Inflammatory macrophage treated with lipopolysaccharide for 1 hour (primary cell): ENCODE data around the gene SLC6A8.
A peak's percentile ranks its signal among the peaks of the same experiment; 100 is the strongest.
"Not testable (repeated sequence)": the region's sequence is repeated elsewhere in the genome, so short reads cannot be mapped to it uniquely, and the experiment has no call there.

Source experiments
- DNase-seq, 2 donors: peaks; one replicate each; pipeline ENCODE4 v3.0.0-alpha.2; 2020 to 2022

Gene SLC6A8

DNA sequence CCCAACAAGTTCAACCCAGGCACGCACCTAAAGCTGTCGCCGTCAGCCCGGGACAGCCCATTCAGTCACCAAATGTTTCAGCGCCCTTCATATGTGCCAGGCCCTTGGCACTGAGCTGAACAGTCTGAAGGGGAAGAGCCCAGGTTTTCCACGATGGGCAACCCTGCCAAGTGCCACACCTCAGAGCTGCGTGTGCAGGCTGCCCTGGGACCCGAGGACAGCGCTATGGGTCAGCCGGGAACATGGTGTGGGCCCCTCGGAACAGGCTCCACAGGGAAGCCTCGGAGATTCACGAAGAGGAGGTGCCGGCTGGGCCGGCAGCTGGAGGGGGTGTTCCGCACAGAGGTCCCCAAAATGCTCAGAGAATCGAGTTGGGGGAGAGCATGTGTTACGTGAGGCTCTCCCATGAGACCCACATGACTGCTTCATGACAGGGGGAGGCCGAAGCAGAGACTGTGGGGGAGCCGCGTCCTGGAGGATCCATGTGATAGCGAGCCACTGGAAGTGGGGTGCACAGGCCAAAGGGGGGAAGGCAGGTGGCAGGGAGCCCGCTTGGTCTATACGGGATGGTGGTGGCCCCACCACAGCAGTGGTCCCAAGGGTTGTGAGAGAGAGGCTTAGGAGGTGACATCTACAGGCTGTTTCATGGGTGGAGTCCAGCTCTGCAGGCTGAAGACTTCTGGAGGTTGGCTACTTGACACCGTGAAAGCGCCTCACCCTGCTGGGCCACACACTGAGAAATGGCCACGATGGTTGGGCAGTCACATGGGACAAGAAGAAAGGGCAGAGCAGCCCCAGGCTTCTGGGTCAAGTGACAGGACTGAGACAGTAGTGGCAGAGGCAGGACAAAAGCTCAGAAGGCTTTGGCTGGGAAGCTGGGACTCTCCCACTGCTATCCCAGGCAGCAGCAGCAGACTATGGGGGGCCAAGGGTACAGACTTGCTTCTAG is 22.3 kb downstream of the SLC6A8 start:
- DNase-seq: no peak

DNA sequence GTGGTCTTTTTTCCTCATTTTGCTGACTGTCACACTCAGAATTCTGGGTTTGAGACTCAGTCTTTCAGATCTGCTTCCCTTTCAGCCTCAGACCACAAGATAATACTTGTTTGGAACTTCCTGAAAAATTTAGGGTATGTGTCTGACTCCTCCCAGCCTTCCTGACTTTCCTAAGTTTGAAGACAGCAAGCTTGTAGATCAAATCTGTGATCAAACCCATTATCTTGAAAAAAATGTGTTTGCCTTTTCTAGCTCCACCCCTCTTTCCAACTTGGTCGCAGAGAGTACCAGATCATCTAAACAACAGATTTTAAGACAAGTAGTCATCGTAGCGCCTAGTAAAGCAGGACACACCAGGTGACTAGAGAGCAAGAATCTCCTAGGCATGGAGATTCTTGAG is 26.5 kb downstream of the SLC6A8 start:
- DNase-seq: no peak

DNA sequence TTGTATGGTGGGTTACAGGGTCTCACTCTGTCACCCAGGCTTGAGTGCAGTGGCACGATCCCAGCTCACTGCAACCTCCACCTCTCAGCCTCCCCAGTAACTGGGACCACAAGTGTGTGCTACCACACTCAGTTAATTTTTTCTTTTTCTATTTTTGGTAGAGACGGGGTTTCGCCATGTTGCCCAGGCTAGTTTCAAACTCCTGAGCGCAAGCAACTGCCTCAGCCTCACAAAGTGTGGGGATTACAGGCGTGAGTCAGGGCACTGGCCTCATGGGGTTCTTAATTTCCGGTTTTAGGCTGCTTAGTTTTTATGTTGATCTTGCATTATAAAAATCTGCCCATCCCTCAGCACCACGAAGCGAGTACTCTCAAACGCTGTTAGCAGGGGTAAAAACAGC is 29.7 kb downstream of the SLC6A8 start:
- no peak for DNase-seq

DNA sequence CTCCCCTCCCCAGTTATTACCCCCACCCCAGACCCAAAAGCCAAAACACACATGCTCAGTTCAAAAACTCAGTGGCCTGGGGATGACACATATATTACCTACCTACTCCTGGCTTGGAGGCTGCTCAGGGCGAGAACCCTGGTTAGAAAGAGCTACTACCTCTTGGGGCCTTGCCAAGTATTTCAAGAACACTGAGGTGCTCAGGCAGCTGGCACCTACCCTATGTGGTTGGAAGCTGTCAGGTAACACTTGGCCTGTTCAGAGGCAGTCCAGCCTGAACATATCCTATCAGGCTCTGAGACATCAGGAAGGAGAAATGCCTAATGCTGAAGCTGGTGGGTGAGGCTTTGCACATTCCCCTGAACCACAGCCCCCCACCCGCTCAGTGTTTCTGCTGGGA is 31.5 kb downstream of the SLC6A8 start:
- no peak for DNase-seq

DNA sequence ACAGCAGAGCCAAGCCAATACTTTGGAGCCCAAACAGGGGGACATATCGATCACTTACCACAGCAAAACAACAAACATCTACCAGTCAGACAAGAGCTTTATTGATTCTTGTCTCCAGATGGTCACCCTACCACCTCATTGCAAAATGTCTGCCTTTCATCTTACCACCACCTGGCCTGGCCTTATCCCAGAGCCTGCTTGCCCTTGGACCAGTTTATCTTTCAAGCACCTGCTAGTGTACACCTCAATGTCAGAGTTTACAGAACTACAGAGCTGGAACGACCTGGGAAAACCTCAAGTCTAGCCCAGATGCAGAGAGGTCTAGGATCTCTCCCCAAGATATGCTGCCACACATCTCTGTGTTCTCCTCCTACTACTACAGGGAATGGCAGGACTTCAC is 32.0 kb downstream of the SLC6A8 start:
- DNase-seq: no peak

DNA sequence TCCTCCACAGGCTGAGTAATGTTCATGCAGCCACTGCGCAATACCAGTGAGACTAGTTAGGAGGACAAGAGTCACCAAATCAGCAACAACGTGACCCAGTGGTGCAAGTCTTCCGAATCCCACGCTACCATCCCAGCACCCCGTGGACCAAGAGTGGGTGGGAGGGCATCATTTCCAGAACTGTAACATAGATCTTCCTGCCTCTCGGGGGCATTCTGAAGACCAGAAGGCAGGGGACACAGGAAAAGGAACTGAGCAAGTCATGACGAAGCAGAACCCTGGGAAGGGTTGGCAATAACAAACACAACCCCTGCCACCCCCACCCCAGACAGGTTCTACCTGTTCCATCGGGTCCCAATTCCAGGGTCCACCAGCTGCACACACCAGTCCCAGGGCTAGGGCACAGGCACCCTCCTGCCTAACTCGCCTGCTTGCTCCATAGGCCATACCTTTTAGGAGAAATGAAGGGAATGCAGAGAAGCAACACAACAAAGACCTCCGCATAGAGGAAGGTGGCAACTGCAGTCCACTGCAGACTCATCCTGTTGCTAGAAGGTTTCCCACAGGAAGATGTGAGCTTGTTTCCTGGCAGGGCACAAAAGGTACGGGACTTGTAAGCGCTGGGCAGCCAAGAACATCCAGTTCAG is 35.1 kb downstream of the SLC6A8 start:
- peak; percentile 82 to 94 for DNase-seq

DNA sequence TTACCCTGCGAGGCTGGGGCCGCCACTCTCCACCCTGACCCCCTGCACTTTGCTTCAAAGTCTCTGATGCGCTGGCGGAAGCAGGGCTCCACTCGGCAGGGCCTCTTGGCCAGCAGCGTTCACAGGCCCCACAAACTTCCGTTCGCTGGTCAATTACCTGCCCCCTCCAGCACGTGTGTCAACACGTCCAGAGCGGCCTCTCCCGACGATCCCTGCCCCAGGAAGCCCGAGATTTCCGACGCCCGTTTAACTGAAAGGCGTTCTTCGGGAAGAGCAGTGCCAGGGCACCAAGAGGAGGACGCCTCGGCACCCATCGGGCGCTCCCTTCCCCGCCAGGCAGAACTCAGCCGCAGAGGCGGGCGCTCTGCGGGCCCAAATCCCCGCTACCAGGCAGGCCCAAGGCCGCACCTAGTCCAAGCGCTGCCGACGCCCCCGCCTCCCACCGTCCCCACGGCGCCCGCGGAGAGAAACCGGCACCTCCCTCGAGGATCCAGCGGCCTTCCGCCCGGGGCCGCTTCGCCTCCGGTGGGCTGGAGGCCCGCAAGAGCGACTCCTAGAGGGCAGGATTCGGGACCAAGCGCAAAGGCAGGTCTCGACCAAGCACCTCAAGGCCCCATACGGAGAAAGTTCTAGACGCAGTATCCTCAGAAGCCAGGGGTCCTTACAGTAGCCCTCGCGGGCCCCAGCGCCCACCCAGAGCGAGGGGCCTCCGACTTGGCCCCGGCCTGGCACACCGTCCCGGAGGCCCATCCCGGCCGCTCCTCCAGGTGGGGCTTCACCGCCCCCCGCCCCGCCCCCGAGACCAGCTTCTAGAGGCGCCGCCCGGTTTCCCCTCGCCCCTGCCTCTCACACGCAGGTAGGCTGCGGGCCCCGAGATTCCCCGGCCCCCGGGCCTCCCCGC is 35.9 kb downstream of the SLC6A8 start:
- peak in 1 of 2 donors; percentile 9 for DNase-seq

DNA sequence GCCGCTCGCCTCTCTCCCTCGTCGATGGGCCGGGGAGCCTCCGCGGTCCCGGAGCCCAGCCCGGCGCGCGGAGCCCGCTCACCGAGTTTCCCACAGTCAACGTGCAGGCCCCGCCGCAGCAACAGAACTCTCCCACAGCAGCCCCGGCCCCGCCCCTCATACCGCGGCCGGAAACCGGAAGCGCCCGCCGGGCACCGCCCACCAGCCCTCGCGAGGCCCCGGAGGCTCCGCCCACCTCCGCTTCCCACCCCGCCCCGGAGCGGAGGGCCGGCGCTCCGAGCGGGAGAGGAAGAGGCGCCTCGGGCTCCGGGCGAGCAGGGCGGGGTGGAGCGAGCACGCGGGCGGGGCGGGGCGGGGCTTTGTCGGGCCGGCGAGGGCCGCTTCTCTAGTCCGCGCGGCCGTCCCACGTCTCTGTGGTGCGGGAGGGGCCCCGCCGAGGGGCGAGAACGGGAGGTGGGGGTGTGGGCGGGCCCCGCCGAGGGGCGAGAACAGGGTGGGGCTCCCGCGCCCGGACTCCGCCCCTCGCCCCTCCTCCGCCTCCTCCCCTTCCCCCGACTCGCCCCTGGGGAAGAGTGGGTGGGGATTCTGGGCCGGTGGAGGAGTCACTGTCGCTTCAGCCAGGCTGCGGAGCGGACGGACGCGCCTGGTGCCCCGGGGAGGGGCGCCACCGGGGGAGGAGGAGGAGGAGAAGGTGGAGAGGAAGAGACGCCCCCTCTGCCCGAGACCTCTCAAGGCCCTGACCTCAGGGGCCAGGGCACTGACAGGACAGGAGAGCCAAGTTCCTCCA is 36.7 kb downstream of the SLC6A8 start, which contains the start of the genes ABCD1 and BCAP31:
ABCD1 (plus strand) TSS at position 605 of the 787 bp plus-strand sequence. CDS start 411 bp downstream, outside the sequence.
BCAP31 (minus strand) TSS at position 136 of the 787 bp plus-strand sequence. CDS start 1,143 bp downstream, outside the sequence.
- peak; percentile 86 to 89 for DNase-seq

DNA sequence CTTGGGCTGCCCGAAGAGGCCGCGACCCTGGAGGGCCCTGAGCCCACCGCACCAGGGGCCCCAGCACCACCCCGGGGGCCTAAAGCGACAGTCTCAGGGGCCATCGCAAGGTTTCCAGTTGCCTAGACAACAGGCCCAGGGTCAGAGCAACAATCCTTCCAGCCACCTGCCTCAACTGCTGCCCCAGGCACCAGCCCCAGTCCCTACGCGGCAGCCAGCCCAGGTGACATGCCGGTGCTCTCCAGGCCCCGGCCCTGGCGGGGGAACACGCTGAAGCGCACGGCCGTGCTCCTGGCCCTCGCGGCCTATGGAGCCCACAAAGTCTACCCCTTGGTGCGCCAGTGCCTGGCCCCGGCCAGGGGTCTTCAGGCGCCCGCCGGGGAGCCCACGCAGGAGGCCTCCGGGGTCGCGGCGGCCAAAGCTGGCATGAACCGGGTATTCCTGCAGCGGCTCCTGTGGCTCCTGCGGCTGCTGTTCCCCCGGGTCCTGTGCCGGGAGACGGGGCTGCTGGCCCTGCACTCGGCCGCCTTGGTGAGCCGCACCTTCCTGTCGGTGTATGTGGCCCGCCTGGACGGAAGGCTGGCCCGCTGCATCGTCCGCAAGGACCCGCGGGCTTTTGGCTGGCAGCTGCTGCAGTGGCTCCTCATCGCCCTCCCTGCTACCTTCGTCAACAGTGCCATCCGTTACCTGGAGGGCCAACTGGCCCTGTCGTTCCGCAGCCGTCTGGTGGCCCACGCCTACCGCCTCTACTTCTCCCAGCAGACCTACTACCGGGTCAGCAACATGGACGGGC is 37.5 kb downstream of the SLC6A8 start:
- DNase-seq: no peak

DNA sequence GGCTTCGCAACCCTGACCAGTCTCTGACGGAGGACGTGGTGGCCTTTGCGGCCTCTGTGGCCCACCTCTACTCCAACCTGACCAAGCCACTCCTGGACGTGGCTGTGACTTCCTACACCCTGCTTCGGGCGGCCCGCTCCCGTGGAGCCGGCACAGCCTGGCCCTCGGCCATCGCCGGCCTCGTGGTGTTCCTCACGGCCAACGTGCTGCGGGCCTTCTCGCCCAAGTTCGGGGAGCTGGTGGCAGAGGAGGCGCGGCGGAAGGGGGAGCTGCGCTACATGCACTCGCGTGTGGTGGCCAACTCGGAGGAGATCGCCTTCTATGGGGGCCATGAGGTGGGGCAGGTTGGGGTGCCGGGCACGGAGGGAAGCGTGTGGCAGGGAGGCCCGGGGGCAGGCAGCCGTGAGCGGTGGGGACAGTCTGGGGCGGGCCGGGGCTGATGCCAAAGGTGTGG is 38.1 kb downstream of the SLC6A8 start:
- no peak for DNase-seq

DNA sequence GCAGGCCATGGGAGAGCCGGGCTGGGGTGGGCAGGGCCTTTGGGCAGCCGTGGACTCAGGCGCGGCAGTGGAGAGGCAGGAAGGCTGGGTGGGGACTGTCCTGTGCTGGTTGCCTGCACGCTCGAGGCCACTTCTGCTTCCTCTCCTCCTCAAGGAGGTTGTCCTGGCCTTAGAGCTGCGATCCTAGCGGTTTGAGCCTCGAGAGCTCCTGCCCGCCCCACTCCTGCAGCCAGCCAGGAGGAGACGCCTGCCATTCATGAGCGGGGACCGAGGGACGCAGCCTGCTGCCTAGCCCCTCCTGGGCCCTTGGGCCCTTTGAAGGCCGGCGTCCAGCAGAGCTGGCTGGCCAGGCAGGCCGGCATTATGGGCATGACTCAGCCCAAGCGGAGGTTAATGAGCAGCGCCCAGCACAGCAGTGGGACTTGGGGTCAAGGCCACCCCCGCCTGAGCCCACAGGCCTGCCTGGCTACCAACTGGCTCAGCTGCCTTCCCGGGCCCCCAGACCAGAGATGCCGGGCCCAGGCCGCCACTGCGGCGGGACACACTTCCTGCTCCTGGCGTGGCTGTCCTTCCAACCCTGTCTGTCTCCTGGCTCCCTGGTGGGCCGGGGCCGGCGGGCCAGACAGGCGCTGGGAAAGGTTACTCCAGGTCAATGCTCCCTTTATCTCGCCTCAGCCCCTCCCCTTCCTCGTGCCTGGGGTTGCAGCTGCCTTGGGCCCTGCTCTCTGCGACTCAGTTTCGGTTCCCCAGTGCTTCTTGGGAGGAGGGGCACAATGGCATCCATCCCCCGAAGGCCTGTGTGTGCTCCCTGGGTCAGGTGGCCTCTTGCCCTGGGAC is 38.8 kb downstream of the SLC6A8 start:
- DNase-seq: peak; percentile 55 to 68

DNA sequence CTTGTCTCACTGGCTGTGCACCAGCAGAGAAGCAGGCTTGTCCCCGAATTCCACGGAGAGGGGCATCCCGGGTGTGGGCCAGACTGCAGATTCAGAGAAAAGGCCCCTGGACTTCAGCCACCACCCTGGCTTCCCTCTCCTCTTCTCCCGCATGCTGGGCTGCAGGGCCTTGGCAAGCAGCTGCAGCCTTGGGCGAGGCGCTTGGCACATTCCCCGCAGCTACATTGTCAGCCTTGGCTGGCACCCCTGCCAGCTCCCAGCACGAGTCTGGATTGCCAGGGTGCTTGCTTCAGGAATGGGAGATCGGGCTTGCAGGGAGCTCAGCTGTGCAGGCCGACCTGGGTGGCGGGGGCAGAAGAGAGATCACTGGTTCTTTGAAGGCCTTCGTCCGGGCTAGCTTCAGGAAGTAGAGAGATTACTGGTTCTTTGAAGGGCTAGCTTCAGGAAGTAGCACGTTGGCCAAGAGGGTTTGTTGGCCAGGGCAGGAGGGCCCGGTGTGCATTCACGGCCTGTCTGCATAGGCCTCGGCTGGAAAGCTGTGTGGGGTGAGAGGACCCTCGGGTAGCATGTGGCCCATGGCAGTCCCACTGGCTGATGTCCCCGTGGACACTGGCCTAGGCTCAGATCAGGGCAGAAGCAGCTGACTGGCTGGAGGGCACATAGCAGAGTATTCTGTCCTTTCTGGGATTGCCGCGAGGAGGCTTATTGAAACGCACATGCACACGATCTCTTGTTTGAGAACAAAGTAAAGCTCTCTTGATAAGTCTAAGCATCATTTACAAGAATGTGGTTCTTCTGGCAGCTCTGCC is 39.6 kb downstream of the SLC6A8 start:
- no peak for DNase-seq

DNA sequence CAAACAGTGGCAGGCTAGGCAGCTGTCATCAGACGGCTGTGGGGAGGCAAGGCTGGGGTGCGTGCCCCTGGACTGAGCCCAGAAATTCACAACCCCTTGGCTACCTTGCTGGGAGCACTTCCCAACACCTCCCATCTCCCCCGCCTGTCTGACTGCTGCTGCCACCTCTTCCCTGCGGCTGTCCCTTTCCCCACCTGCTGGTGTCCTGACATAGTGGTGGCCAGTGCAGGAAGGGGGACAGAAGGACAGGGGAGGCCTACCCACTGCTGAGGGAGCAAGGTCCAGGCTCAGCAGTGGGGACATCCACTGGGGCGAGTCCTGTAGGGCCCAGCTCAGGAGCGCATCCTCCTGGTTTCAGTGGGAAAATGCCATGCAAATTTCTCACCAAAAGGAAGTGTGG is 40.4 kb downstream of the SLC6A8 start:
- DNase-seq: no peak

DNA sequence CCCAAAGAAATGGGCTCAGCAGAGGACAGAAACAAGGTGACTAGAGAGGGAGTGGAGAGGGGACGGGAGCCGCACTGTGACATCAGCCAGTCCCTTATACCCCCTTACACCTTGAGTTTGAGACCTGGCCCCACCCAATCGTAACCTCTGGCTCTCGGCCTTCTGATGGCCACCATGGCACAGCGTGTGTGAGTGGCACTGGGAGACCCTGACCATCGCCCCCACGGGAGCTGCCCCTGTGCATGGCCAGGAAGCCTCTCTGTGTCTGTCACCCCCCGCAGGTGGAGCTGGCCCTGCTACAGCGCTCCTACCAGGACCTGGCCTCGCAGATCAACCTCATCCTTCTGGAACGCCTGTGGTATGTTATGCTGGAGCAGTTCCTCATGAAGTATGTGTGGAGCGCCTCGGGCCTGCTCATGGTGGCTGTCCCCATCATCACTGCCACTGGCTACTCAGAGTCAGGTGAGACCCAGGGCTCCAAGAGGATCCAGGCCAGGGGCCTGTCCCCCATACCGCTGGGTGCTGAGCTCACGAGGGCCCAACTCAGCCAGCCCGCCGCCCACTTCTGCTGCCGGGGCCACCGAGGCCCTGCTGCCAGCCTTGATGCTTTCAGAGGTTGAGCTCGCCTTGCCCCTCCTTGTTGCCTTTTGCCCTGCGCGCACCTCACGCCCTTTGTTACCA is 41.4 kb downstream of the SLC6A8 start:
- no peak for DNase-seq

DNA sequence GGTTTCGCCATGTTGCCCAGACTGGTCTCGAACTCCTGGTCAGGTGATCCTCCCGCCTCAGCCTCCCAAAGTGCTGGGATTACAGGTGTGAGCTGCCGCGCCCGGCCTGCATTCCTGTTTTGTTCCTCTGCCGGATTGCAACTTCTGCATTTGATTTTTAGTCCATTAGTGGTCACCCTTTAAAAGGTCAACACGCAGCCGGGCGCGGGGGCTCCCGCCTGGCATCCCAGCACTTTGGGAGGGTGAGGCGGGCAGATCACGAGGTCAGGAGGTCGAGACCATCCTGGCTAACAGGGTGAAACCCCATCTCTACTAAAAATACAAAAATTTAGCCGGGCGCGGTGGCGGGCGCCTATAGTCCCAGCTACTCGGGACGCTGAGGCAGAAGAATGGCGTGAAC is 42.4 kb downstream of the SLC6A8 start:
- not testable (repeated sequence) for DNase-seq

DNA sequence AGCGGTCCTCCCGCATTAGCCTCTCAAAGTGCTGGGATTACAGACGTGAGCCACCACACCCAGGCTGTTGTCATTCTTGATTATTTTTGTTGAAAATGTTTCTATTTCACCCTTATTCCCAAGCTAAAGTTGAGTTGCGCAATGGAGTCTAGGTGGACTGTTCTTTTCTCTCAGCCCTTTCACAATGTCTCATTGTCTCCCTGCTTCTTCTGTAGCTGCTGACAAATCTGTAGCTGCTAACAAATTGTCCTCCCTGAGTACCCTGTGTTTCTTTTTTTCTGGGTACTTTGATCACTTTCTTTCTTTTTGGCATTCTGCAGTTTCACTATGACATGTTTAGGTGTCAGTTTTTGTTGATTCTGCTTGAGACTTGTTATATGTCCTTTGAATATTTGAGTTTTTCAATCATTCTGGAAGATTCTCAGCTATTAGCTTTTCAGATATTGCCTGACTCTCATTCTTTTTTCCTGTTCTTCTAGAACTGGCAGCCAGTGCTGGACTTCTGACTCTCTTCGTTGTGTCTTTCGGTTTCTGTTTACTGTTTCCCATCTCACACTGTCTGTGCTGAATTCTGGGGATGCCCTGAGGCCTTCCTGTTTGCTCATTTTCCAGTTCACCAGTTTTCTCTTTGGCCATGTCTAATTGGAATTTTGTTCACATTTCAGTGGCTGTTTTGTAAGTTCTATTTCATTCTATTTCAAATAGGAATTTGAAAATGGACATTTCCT is 43.6 kb downstream of the SLC6A8 start:
- DNase-seq: peak in 1 of 2 donors; percentile 10

DNA sequence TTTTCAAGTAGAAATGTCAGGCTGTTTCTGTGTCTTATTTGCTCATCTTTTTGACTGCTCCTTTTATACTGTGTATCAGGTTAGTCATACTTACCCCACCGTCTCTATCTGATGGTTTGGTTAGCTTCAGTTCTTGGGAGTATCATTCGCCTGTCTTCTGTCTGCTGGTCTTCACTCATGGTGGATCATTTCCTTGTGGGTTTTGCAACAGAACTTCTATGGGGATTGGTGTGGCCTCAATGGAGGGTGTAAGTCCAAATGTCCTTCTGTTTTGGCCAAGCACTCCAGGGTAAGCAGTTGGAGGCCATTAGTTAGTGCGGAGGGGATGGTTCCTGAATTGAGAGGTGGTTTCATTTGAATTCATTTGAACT is 44.1 kb downstream of the SLC6A8 start:
- DNase-seq: no peak

DNA sequence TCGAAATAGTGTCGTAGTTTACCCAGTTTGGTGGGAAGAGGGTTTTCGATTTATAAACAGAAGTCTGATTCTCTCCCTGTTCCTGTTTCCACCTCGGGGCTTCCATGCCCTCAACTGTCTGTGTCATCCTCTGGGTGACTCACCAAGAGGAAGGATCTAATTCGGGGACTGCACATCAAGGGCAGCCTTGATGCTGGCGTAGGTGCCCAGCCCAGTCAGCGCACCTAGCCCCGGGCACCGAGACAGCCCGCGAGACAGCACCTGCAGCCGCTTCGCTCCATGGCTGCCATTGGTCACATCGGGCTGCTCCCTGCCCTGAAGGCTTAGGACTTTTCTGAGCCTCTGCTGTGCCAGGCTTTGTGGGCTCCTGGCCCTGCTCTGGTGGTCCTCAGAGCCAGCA is 44.7 kb downstream of the SLC6A8 start:
- DNase-seq: peak; percentile 74 to 84
